Embryonic facial prominence (tissue), 1 donor: Measurements from ENCODE around the gene STYXL2.

Experiments used
- DNase-seq: peaks from one replicate; pipeline ENCODE4 v3.0.0-alpha.2; 2016; ENCODE audit errors: extremely low spot score

The STYXL2 gene

DNA sequence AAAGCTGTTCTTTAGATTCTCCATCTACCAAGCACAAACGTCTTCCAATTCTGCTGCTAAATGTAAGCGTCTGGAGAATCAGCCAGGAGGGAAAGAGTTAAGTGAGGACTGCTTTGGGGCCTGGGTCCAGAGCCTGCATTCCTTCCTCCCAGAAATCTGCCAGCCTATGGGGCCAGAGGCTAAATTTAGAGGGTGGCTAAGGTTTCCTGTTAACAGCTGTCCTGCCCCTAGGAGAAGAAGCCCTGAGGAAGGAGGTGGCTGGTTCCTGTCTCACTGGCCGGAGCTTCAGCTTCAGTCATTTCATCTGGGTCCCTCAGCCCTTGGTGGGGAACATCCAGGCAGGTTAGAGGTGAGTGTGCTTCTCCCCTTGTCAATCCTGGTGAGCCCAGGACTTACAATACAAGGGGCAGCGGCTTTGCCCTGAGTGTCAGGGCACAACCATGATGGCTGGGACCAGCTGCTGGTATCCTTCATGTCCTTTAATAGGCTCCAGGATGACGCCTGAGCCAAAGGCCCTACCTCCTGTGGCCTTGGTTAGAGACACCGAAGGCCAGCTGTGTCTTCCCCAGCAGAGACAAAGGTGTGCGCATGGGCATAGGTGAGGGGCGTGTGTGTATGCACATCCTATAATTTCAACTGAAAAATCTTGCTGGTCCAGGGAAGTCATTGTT is at the start of gene STYXL2:
STYXL2 (plus strand) TSS at position 230 of the 671 bp plus-strand sequence. CDS start 775 bp downstream, outside the sequence.
- DNase-seq, result no peak

- DNase-seq, result no peak
These were observed 42.0 kb upstream of the STYXL2 start for GRCh38 chr1:167051907-167052306.

DNA sequence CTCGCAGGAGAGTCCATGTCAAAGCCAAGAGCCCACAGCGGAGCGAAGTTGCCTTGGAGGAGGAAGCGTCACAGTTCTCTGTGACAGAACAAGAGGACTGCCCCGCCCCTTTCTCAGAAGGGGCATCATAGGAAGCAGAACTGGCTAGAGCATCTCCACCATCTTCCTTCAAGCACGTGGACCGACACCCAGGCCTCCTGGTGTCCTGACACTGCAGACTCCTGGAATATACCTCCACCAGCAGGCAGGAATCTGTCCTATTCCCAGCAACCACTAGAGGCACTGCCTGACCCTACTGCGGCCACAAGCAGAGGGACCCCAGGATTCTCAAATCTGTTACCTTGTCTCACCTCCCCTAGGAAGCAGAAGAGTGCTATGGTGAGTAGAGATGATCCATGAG is 41.5 kb upstream of the STYXL2 start:
- DNase-seq, result no peak

GRCh38 chr1:167054531-167054930 is 39.3 kb upstream of the STYXL2 start:
- DNase-seq, result no peak

GRCh38 chr1:167054946-167055630 is 38.8 kb upstream of the STYXL2 start:
- DNase-seq, result no peak

- DNase-seq, result no peak
These were observed 37.2 kb upstream of the STYXL2 start for GRCh38 chr1:167056529-167057231.

- no peak for DNase-seq
These were observed 36.6 kb upstream of the STYXL2 start for GRCh38 chr1:167057241-167057688.

DNA sequence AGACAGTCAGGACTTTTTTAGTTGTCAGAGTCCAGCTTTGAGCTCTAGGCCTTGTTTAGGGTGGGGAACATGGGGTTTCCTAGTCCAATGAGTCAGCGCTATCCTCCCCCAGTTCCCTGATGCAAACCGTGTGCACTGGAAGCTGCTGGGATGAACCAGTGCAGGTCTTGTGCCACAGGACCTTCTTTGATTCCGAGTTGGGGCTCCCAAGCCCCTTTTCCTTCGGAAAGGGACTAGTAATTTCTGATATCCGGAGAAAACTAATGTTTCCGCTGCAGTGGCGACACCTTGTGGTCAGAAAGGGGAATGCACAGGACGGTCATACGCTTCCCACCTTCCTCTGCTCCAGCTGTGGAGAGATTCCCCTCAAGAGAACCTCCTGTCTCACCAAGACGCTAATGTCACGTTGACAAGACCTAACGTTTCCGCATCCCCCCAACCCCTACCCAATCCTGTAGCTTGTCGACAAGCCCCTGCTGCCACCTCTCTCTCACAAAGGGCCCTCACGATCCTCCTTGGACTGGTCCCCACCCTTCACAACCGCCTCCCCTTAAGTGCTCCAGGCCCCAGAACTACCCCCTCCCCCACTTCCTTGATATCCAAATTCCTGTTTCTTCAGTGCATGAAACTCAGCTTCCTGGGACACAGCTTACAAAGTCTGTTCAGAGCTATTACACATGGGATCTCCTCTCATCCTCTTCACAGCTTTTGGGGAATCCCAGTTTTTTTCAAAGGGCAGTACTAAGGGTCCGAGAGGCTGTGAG is 34.6 kb upstream of the STYXL2 start:
- DNase-seq, result peak; percentile 52

DNA sequence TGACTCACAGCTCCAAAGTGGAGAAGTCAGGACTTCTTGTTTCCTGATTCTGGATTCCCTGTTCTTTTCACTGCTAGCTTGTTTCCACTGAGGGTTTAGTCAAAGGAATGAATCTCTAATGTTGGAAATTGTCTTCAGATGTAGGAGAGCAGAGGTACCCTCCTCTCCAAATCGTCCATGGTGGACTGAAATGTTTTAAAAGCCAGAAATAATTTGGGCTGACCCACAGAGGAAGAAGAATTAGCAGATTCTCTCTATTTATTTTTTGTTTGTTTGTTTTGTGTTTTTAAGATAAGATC is 34.1 kb upstream of the STYXL2 start:
- DNase-seq, result no peak

- DNase-seq, result no peak
These were observed 33.5 kb upstream of the STYXL2 start for GRCh38 chr1:167060141-167061072.

GRCh38 chr1:167061073-167061464 is 32.8 kb upstream of the STYXL2 start:
- no peak for DNase-seq

DNA sequence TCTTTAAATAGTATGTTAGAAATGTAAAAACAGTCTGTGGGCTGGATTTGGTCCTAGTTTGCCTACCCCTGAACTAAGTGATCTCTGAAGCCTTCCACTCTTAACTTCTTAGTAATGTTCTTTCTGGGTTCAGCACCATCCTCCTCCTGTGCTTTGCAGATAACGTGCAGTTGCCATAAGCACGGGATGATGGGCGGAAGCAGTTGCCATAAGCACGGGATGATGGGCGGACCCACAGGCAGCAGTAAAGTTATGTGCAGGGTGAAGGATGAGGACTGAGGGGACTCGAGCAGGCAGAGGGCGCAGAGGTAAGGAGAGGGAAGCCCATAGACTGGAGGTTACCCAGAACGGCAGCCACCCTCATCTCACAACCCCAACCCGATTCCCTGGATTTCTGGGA is 29.3 kb upstream of the STYXL2 start:
- no peak for DNase-seq

DNA sequence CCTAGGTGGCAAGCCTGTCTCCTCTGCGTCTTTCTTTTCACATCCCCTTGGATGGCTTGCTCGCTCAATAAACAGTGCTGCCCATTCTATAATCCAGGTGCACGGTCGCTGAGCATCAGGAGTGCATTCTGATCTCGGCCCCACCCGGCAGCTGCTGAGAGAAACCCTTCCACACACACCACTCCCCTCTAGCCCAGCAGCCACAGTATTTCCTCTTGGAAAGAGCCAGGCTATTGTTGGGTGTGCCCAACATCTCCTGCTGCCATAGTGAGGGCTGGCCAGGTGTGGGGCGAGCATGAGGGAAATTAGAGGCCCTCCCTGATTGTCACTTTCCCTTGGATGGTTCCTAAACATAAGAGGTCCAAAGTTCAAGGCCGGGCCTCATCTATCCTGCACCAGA is 28.4 kb upstream of the STYXL2 start:
- no peak for DNase-seq

- DNase-seq, result peak; percentile 25
These were observed 27.3 kb upstream of the STYXL2 start for GRCh38 chr1:167066333-167067122.

DNA sequence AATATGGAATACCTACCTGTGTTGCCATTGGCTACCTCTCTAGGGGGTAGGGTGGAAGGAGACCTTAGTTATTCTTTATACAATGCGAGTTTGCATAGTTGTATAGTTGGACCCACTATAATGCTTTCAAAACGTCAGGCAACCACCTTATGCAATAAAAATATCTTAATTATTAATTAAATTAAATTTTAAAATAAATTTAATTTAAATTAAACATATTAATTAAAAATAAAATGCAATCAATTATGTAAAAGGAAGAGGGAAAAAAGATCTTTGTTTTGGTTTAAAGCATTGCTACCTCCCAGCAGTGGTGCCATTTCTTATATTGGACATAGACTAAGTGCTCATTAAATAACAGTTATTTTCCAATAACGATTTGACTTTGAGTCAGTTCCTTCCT is 26.0 kb upstream of the STYXL2 start:
- no peak for DNase-seq

DNA sequence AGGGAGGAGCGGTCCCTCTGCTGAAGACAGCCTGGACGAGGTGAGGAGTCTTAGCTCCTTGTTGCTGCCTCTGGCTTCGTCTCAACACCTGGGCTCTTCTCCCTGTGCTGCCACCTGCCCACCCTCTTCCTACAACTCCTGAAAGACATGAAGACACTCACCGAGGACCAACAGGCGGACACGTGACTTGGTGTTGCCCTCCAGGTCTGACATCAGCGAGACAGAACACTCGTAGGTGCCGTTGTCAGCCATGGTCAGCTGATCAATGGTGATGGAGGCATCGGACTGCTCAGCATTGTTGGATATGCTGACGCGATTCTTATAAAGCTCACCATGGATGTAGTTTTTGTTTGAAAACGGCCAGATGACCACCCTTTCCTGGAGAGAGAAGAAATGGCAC is 25.1 kb upstream of the STYXL2 start:
- no peak for DNase-seq

DNA sequence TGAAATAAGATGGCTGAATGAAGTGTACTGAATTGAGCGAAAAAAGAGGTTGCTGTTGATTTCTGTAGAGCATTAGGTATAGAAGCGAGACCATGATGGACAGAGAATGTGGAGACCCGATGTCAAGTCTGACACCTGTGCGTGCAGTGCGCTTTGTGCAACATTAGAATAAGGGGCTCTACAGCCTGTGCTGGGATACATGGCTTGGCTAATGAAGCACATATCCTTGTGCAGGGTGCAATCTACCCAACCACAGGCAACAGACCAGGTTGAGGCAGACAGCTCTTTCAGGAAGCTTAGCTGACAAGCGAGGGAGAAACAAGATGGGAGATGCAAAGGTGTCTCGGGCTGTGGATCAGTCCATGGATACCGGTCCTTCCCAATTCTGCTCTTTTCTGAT is 22.6 kb upstream of the STYXL2 start:
- DNase-seq, result no peak

DNA sequence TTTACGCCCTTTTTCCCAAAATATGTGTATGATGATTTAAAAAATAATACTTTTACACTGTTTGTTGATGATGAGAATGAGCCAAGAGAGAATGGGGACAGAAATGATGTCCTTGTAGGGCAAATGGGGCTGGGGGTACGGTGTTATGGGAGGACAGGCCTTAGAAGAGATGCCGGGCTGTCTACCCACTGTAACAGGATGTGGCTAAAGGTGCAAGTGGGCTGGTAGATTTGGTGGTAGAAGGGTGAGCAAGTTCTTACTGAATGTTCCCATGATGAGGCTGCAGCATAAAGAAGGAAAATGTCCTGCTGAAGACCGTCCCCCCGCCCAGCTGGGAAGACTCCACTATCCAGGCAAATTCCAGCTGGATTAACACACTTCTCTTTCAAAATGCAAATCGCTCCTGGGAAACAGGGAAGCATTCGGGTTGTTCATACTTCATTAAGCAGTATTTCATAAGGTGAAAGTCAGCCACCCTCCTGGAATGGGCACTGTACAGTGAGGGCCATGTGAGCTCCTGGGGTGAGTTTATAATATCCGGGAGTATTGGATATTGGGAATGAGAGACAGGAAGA is 17.7 kb upstream of the STYXL2 start:
- DNase-seq, result no peak

GRCh38 chr1:167077128-167077867 is 16.6 kb upstream of the STYXL2 start:
- DNase-seq, result no peak
